H1 (cell line): Measurements from ENCODE around the gene DCTPP1. TPM values are rescaled to one million over a fixed set of nuclear protein-coding genes. Genes with fewer than 3 reads are reported as not detected.

Experiments used
- CTCF ChIA-PET: fragments of 300-600 bp; sonication (Branson Sonifier 250); formaldehyde crosslinking; loops from one replicate; lab custom pipeline; 2021; ENCODE audit not compliant: partially characterized antibody; lab: Charles Lee
- POLR2A ChIA-PET: fragments of 300-600 bp; sonication (Branson Sonifier 250); formaldehyde crosslinking; loops from one replicate; lab custom pipeline; 2021; ENCODE audit warnings: inconsistent platforms; ENCODE audit not compliant: partially characterized antibody; lab: Charles Lee
- DNase-seq, 2 experiments: peaks; one replicate each; pipeline versions ENCODE4 v3.0.0 to v3.0.0-alpha.2; 2010 to 2022; ENCODE audit warnings: low spot score in 2 of 2, low read depth in 1 of 2, mixed read lengths in 1 of 2
- FAIRE-seq: peaks from 2 replicates; lab custom pipeline; 2011; peaks lifted over from hg19 to GRCh38; lab: Jason Lieb, UNC
- H2AFZ ChIP-seq: 2 replicates; pipeline ENCODE4 v1.8.1; 2012; ENCODE audit warnings: low read length, inconsistent platforms
- H2AK5ac ChIP-seq: 2 replicates; pipeline ENCODE4 v1.6.1; 2013; ENCODE audit warnings: low read depth, low read length
- H2BK120ac ChIP-seq: replicated peaks from 2 replicates; pipeline ENCODE3; 2013; ENCODE audit warnings: low read depth, low read length, inconsistent platforms
- H2BK12ac ChIP-seq: 2 replicates; pipeline ENCODE4 v1.6.1; 2013; ENCODE audit warnings: low read depth, low read length
- H2BK15ac ChIP-seq: 2 replicates; pipeline ENCODE4 v1.6.1; 2013; ENCODE audit warnings: low read length
- H2BK20ac ChIP-seq: 2 replicates; pipeline ENCODE4 v1.6.1; 2013; ENCODE audit warnings: low read length
- H2BK5ac ChIP-seq: 2 replicates; pipeline ENCODE4 v1.6.1; 2013; ENCODE audit warnings: low read depth, low read length
- H3K14ac ChIP-seq: 2 replicates; pipeline ENCODE4 v1.6.1; 2013; ENCODE audit warnings: inconsistent platforms; ENCODE audit not compliant: insufficient read length
- H3K18ac ChIP-seq: 2 replicates; pipeline ENCODE4 v1.6.1; 2013; ENCODE audit warnings: low read length; ENCODE audit errors: extremely low read depth
- H3K23ac ChIP-seq: 2 replicates; pipeline ENCODE4 v1.6.1; 2013; ENCODE audit warnings: inconsistent platforms; ENCODE audit not compliant: insufficient read length
- H3K23me2 ChIP-seq: 2 replicates; pipeline ENCODE4 v1.6.1; 2013; ENCODE audit warnings: low read depth, low read length
- H3K27ac ChIP-seq: 2 replicates; pipeline ENCODE4 v1.6.1; 2011; ENCODE audit warnings: low read depth, low read length, inconsistent platforms
- H3K27me3 ChIP-seq, 4 experiments: replicated peaks in 1 of 4; 1 replicate in 1 of 4; 2 replicates in 3 of 4; pipeline versions ENCODE4 v1.6.1 to v1.8.1; 2011 to 2013; ENCODE audit warnings: low read length in 3 of 4, mild to moderate bottlenecking in 3 of 4, inconsistent platforms in 2 of 4, mixed read lengths in 2 of 4, moderate library complexity in 1 of 4; ENCODE audit not compliant: control insufficient read depth in 3 of 4, insufficient read depth in 3 of 4; ENCODE audit errors: extremely low read depth in 1 of 4
- H3K36me3 ChIP-seq, 4 experiments: 2 replicates each; pipeline versions ENCODE4 v1.6.1 to v1.8.1; 2011 to 2013; ENCODE audit warnings: mild to moderate bottlenecking in 4 of 4, low read length in 3 of 4, moderate library complexity in 2 of 4, control low read depth in 1 of 4, inconsistent platforms in 1 of 4; ENCODE audit not compliant: insufficient read depth in 4 of 4, control insufficient read depth in 2 of 4
- H3K4ac ChIP-seq: replicated peaks from 2 replicates; pipeline ENCODE3; 2013; ENCODE audit warnings: low read length, low read depth, mixed read lengths, inconsistent platforms; ENCODE audit not compliant: insufficient read length
- H3K4me1 ChIP-seq, 4 experiments: replicated peaks in 1 of 4; 1 replicate in 1 of 4; 2 replicates in 3 of 4; pipeline versions ENCODE4 v1.6.1 to v1.8.1; 2011 to 2013; ENCODE audit warnings: low read length in 3 of 4, inconsistent platforms in 2 of 4, mixed read lengths in 1 of 4; ENCODE audit not compliant: insufficient read depth in 4 of 4, control insufficient read depth in 3 of 4
- H3K4me2 ChIP-seq, 2 experiments: 2 replicates each; pipeline versions ENCODE4 v1.6.1 to v1.8.1; 2011 to 2013; ENCODE audit warnings: low read depth in 2 of 2, low read length in 2 of 2, control low read depth in 1 of 2, inconsistent platforms in 1 of 2, mild to moderate bottlenecking in 1 of 2; ENCODE audit not compliant: insufficient read depth in 1 of 2
- H3K4me3 ChIP-seq, 4 experiments: fragments of 200-600, 300-600 bp in 1 of 4; sonication (generic), shearing (Covaris generic), sonication (Bioruptor Twin) in 1 of 4; 2 replicates each; pipeline versions ENCODE4 v1.5.1 to v1.8.1; 2011 to 2016; ENCODE audit warnings: low read length in 4 of 4, low read depth in 3 of 4, control low read depth in 2 of 4, inconsistent platforms in 2 of 4, mild to moderate bottlenecking in 2 of 4, mixed read lengths in 1 of 4, moderate library complexity in 1 of 4; ENCODE audit not compliant: insufficient read depth in 2 of 4; ENCODE audit errors: extremely low read depth in 1 of 4
- H3K56ac ChIP-seq: replicated peaks from 2 replicates; pipeline ENCODE3; 2013; ENCODE audit warnings: low read depth, mild to moderate bottlenecking, mixed read lengths, low read length, inconsistent platforms; ENCODE audit not compliant: insufficient read length
- H3K79me1 ChIP-seq: 2 replicates; pipeline ENCODE4 v1.6.1; 2013; ENCODE audit warnings: low read depth, low read length, control low read depth
- H3K79me2 ChIP-seq, 2 experiments: 2 replicates each; pipeline versions ENCODE4 v1.6.1 to v1.8.1; 2012 to 2013; ENCODE audit warnings: low read length in 2 of 2, mild to moderate bottlenecking in 2 of 2, inconsistent platforms in 1 of 2; ENCODE audit not compliant: insufficient read depth in 2 of 2, control insufficient read depth in 1 of 2
- H3K9ac ChIP-seq, 4 experiments: replicated peaks in 1 of 4; 1 replicate in 1 of 4; 2 replicates in 3 of 4; pipeline versions ENCODE4 v1.6.1 to v1.8.1; 2011 to 2013; ENCODE audit warnings: low read depth in 3 of 4, low read length in 3 of 4, control low read depth in 2 of 4, mild to moderate bottlenecking in 2 of 4, moderate library complexity in 2 of 4, inconsistent platforms in 1 of 4; ENCODE audit errors: extremely low read depth in 1 of 4
- H3K9me3 ChIP-seq, 2 experiments: 2 replicates each; pipeline versions ENCODE4 v1.6.1 to v1.8.1; 2012 to 2013; ENCODE audit warnings: mild to moderate bottlenecking in 2 of 2, moderate library complexity in 2 of 2, control low read depth in 1 of 2, inconsistent platforms in 1 of 2, low read depth in 1 of 2, low read length in 1 of 2, mixed read lengths in 1 of 2; ENCODE audit not compliant: insufficient read depth in 2 of 2
- H4K20me1 ChIP-seq, 2 experiments: replicated peaks in 1 of 2; 2 replicates each; pipeline versions ENCODE3 to v1.8.1; 2011 to 2013; ENCODE audit warnings: inconsistent platforms in 2 of 2, low read length in 2 of 2, mild to moderate bottlenecking in 1 of 2; ENCODE audit not compliant: insufficient read depth in 2 of 2, control insufficient read depth in 1 of 2
- H4K5ac ChIP-seq: 2 replicates; pipeline ENCODE4 v1.6.1; 2013; ENCODE audit warnings: low read length, low read depth, mixed read lengths, inconsistent platforms; ENCODE audit not compliant: insufficient read length
- H4K8ac ChIP-seq: 2 replicates; pipeline ENCODE4 v1.8.0; 2013; ENCODE audit warnings: mild to moderate bottlenecking, moderate library complexity, low read length, inconsistent platforms; ENCODE audit not compliant: insufficient read depth; ENCODE audit errors: extremely low read depth
- H4K91ac ChIP-seq: replicated peaks from 2 replicates; pipeline ENCODE3; 2013; ENCODE audit warnings: low read length, mixed read lengths, inconsistent platforms; ENCODE audit not compliant: insufficient read length
- CHD2 ChIP-seq: IDR thresholded peaks from 2 replicates; pipeline ENCODE4 v1.6.1; 2012; ENCODE audit warnings: low read length, improper control_type of control experiment
- GTF2F1 ChIP-seq: IDR thresholded peaks from 2 replicates; pipeline ENCODE4 v1.6.1; 2012; ENCODE audit warnings: low read depth, low read length, improper control_type of control experiment, borderline replicate concordance
- JUN ChIP-seq: IDR thresholded peaks from 2 replicates; pipeline ENCODE4 v1.6.1; 2011; ENCODE audit warnings: low read depth, mild to moderate bottlenecking, improper control_type of control experiment, low read length
- MAFK ChIP-seq: IDR thresholded peaks from 2 replicates; pipeline ENCODE4 v1.6.1; 2012; ENCODE audit warnings: low read depth, mild to moderate bottlenecking, improper control_type of control experiment, low read length
- POLR2A ChIP-seq, 2 experiments: IDR thresholded peaks; 1 replicate in 1 of 2; 2 replicates in 1 of 2; pipeline ENCODE4 v1.6.1; 2011; ENCODE audit warnings: low read depth in 2 of 2, low read length in 2 of 2, mild to moderate bottlenecking in 2 of 2; ENCODE audit errors: control extremely low read depth in 1 of 2
- RAD21 ChIP-seq, 2 experiments: IDR thresholded peaks in 1 of 2; conservative IDR thresholded peaks in 1 of 2; 2 replicates each; pipeline ENCODE4 v1.6.1; 2011; ENCODE audit warnings: low read depth in 2 of 2, low read length in 2 of 2, improper control_type of control experiment in 1 of 2, inconsistent platforms in 1 of 2, mild to moderate bottlenecking in 1 of 2, moderate library complexity in 1 of 2
- RFX5 ChIP-seq: IDR thresholded peaks from 2 replicates; pipeline ENCODE4 v1.6.1; 2011; ENCODE audit warnings: low read depth, low read length, improper control_type of control experiment, borderline replicate concordance
- RNF2 ChIP-seq: fragments of 200-900, 300-1000 bp; sonication (generic); IDR thresholded peaks from 2 replicates; pipeline ENCODE4 v1.7.1; 2016; ENCODE audit warnings: borderline replicate concordance, low read depth, mild to moderate bottlenecking, antibody characterized with exemption, low read length; ENCODE audit not compliant: poor library complexity, severe bottlenecking; ENCODE audit errors: missing control alignments
- SP2 ChIP-seq: IDR thresholded peaks from 2 replicates; pipeline ENCODE4 v1.6.1; 2012; ENCODE audit warnings: mild to moderate bottlenecking, low read length, inconsistent platforms
- SP4 ChIP-seq: IDR thresholded peaks from 2 replicates; pipeline ENCODE4 v1.6.1; 2012; ENCODE audit warnings: low read length, inconsistent platforms
- USF2 ChIP-seq: IDR thresholded peaks from 2 replicates; pipeline ENCODE4 v1.6.1; 2011; ENCODE audit warnings: low read length, improper control_type of control experiment
- YY1 ChIP-seq: IDR thresholded peaks from 2 replicates; pipeline ENCODE4 v1.6.1; 2011; ENCODE audit warnings: low read depth, mild to moderate bottlenecking, low read length
- WGBS, 2 experiments: shearing (Covaris generic) in 1 of 2; methylation state at CpG; one replicate each; pipeline versions ENCODE4 v1.1.6 to v1.1.7; 2013 to 2015; ENCODE audit warnings: low lambda C conversion rate in 2 of 2, mixed read lengths in 2 of 2, inconsistent platforms in 1 of 2, low coverage in 1 of 2, missing lambda C conversion rate in 1 of 2; ENCODE audit not compliant: insufficient replicate concordance in 2 of 2, insufficient coverage in 1 of 2, insufficient read length in 1 of 2; ENCODE audit errors: extremely low coverage in 1 of 2, missing lambda C conversion rate in 1 of 2; 5-methylcytosine and 5-hydroxymethylcytosine counted together
- polyA plus RNA-seq, 7 experiments: library from polyadenylated mRNA; depleted of rRNA in 3 of 7; stranded (reverse) in 5 of 7; unstranded in 2 of 7; fragments of >200 nt in 5 of 7; fragments of 200-250 nt in 2 of 7; gene quantifications; 1 replicate in 5 of 7; 2 replicates in 1 of 7; 4 replicates in 1 of 7; pipeline versions ENCODE4 v1.2.1 to v1.2.3, GENCODE V29; 2011 to 2013; ENCODE audit warnings: missing spikeins in 2 of 7, mixed read lengths in 2 of 7
- total RNA-seq: library from RNA; stranded (reverse); fragmentation: NEBNext Ultra II Directional; extraction: Animal tissue kit (Norgen Biotek cat#: 25700); gene quantifications from 2 replicates; pipeline ENCODE4 v1.2.1, GENCODE V29; 2021

Gene DCTPP1
- total and polyA plus RNA-seq, 2 of the 8 experiments (the other 6 are each of a cell fraction or from before 2014, with no cell fraction given), result 94.5 to 103 TPM

- Histone ChIP-seq H3K18ac (no peak overlapping the region), H2BK120ac (no peak overlapping the region), H3K4me1 (no peaks in the 10 kb centered on the region), H3K23me2 (no peaks in the 10 kb centered on the region), H2BK15ac (no peak overlapping the region), H2BK20ac (no peak overlapping the region), H3K27me3 (no peaks in the 10 kb centered on the region; a peak in 1 of 7 replicates), H3K14ac (no peak overlapping the region), H3K56ac (no peak overlapping the region), H3K36me3 (no peaks in the 10 kb centered on the region), H4K8ac (no peak overlapping the region), H3K27ac (no peak overlapping the region), H3K23ac (no peak overlapping the region), H3K79me1 (no peaks in the 10 kb centered on the region), H3K4ac (no peak overlapping the region), H2BK12ac (no peak overlapping the region), H4K20me1 (no peaks in the 10 kb centered on the region), H4K5ac (no peak overlapping the region), H3K4me3 (no peak overlapping the region), H3K9me3 (no peaks in the 10 kb centered on the region), H3K4me2 (no peak overlapping the region), H3K9ac (peak overlapping the region in 1 of 4 experiments; percentile 15; a peak in 1 of 7 replicates), H2AK5ac (no peak overlapping the region), H4K91ac (no peak overlapping the region), H2BK5ac (no peak overlapping the region), H3K79me2 (no peaks in the 10 kb centered on the region), H2AFZ (peak overlapping the region; percentile 29)
- FAIRE-seq (no peak), DNase-seq (no peak)
- ChIA-PET CTCF (interaction anchor here (0.9 to 4.1 kb wide), 6 partner anchors 10 to 170 kb away, joined by 4 to 21 read pairs (median 7); partner anchors contain the start of gene DCTPP1), POLR2A (no interaction called here)
- 92% methylated on average over 22 of the region's 22 CpGs; no CpG with 5 or more reads in 1 of the 2 experiments for WGBS, 2 experiments
- TF ChIP-seq RAD21 (IDR thresholded peaks at IDR 0.05 in 1 of 2, conservative IDR thresholded peaks at IDR 0.05 in 1 of 2; ENCODE audit: low read depth in 2 of 2, low read length in 2 of 2) (no peak), RFX5 (no peak), USF2 (no peak), JUN (no peak), RNF2 (no peak), SP2 (no peak), MAFK (no peak), GTF2F1 (no peak), SP4 (no peak), POLR2A (IDR thresholded peaks at IDR 0.05; ENCODE audit: control extremely low read depth in 1 of 2, low read depth in 2 of 2, low read length in 2 of 2) (no peak), YY1 (no peak), CHD2 (no peak)
These were observed 28.9 kb upstream of the DCTPP1 start for GRCh38 chr16:30458561-30459394.
